Measurements from ENCODE around the gene ZNF821. TPM values are rescaled to one million over a fixed set of nuclear protein-coding genes. Genes with fewer than 3 reads are reported as not detected.
A peak's percentile ranks its signal among the peaks of the same experiment; 100 is the strongest.

Gene ZNF821
- polyA plus RNA-seq (2013, experiment 1 of 2), result 16.6 TPM
- 19.4 TPM for polyA plus RNA-seq (2013, experiment 2 of 2)

GRCh38 chr16:71883849-71884638 is at the start of gene ZNF821:
ZNF821 (minus strand) TSS chr16:71884182; CDS start chr16:71879946, 4,236 bp downstream.
- peaks cover 21% of the 10 kb centered on the region for H3K36me3 ChIP-seq (ENCODE audit: control insufficient read depth, insufficient read depth, low read length)
- H3K4me3 ChIP-seq (ENCODE audit: extremely low read depth, insufficient read depth, low read length, poor library complexity, severe bottlenecking), result peak within 1 kb of the TSS; percentile 89
- no peaks in the 10 kb centered on the region for H3K9me3 ChIP-seq (ENCODE audit: control insufficient read depth, low read length)
- H3K27ac ChIP-seq (ENCODE audit: low read depth, low read length, severe bottlenecking), result peak within 1 kb of the TSS; percentile 88
- 1% methylated on average over 45 to 57 of the region's 85 CpGs for WGBS, 2 experiments (ENCODE audit: insufficient coverage in 2 of 2)
- peaks cover 12% of the 10 kb centered on the region for H3K4me1 ChIP-seq (ENCODE audit: control insufficient read depth, insufficient read depth, low read length, poor library complexity, severe bottlenecking)

- Histone ChIP-seq H3K9me3 (ENCODE audit: control insufficient read depth, low read length) (no peaks in the 10 kb centered on the region), H3K27ac (ENCODE audit: low read depth, low read length, severe bottlenecking) (no peak overlapping the region), H3K4me1 (ENCODE audit: control insufficient read depth, insufficient read depth, low read length, poor library complexity, severe bottlenecking) (peaks cover 22% of the 10 kb centered on the region), H3K4me3 (ENCODE audit: extremely low read depth, insufficient read depth, low read length, poor library complexity, severe bottlenecking) (no peak overlapping the region), H3K36me3 (ENCODE audit: control insufficient read depth, insufficient read depth, low read length) (peaks cover 60% of the 10 kb centered on the region)
- 89 to 100% methylated on average over 1 of the region's 1 CpG for WGBS, 2 experiments (ENCODE audit: insufficient coverage in 2 of 2)
Measured at GRCh38 chr16:71933017-71933416, 49.0 kb upstream of the ZNF821 start.

- WGBS, 2 experiments (ENCODE audit: insufficient coverage in 2 of 2), result 100% methylated on average over 2 of the region's 6 CpGs
- H3K27ac ChIP-seq (ENCODE audit: low read depth, low read length, severe bottlenecking), result no peak overlapping the region
- peaks cover 69% of the 10 kb centered on the region for H3K36me3 ChIP-seq (ENCODE audit: control insufficient read depth, insufficient read depth, low read length)
Measured at GRCh38 chr16:71931599-71931998, 47.6 kb upstream of the ZNF821 start.

GRCh38 chr16:71931001-71931400 is 47.0 kb upstream of the ZNF821 start:
- no peaks in the 10 kb centered on the region for H3K9me3 ChIP-seq (ENCODE audit: control insufficient read depth, low read length)
- WGBS, 2 experiments (ENCODE audit: insufficient coverage in 2 of 2), result 100% methylated on average over 1 of the region's 2 CpGs
- no peak overlapping the region for H3K27ac ChIP-seq (ENCODE audit: low read depth, low read length, severe bottlenecking)
- peaks cover 75% of the 10 kb centered on the region for H3K36me3 ChIP-seq (ENCODE audit: control insufficient read depth, insufficient read depth, low read length)
- H3K4me3 ChIP-seq (ENCODE audit: extremely low read depth, insufficient read depth, low read length, poor library complexity, severe bottlenecking), result no peak overlapping the region
- peaks cover 36% of the 10 kb centered on the region for H3K4me1 ChIP-seq (ENCODE audit: control insufficient read depth, insufficient read depth, low read length, poor library complexity, severe bottlenecking)

More at GRCh38 chr16:71931599-71931998, 47.6 kb upstream of the ZNF821 start:
- H3K9me3 ChIP-seq (ENCODE audit: control insufficient read depth, low read length), result no peaks in the 10 kb centered on the region
- peaks cover 36% of the 10 kb centered on the region for H3K4me1 ChIP-seq (ENCODE audit: control insufficient read depth, insufficient read depth, low read length, poor library complexity, severe bottlenecking)
- no peak overlapping the region for H3K4me3 ChIP-seq (ENCODE audit: extremely low read depth, insufficient read depth, low read length, poor library complexity, severe bottlenecking)

GRCh38 chr16:71930013-71930563 is 46.1 kb upstream of the ZNF821 start:
- Histone ChIP-seq H3K4me1 (ENCODE audit: control insufficient read depth, insufficient read depth, low read length, poor library complexity, severe bottlenecking) (peaks cover 36% of the 10 kb centered on the region), H3K27ac (ENCODE audit: low read depth, low read length, severe bottlenecking) (no peak overlapping the region), H3K4me3 (ENCODE audit: extremely low read depth, insufficient read depth, low read length, poor library complexity, severe bottlenecking) (no peak overlapping the region), H3K36me3 (ENCODE audit: control insufficient read depth, insufficient read depth, low read length) (peaks cover 80% of the 10 kb centered on the region), H3K9me3 (ENCODE audit: control insufficient read depth, low read length) (no peaks in the 10 kb centered on the region)
- 71 to 88% methylated on average over 2 of the region's 5 CpGs for WGBS, 2 experiments (ENCODE audit: insufficient coverage in 2 of 2)

GRCh38 chr16:71929048-71929447 is 45.1 kb upstream of the ZNF821 start:
- Histone ChIP-seq H3K9me3 (ENCODE audit: control insufficient read depth, low read length) (no peaks in the 10 kb centered on the region), H3K4me3 (ENCODE audit: extremely low read depth, insufficient read depth, low read length, poor library complexity, severe bottlenecking) (no peak overlapping the region), H3K27ac (ENCODE audit: low read depth, low read length, severe bottlenecking) (peak overlapping the region; percentile 93), H3K4me1 (ENCODE audit: control insufficient read depth, insufficient read depth, low read length, poor library complexity, severe bottlenecking) (peaks cover 40% of the 10 kb centered on the region), H3K36me3 (ENCODE audit: control insufficient read depth, insufficient read depth, low read length) (peaks cover 80% of the 10 kb centered on the region)
- WGBS, 2 experiments (ENCODE audit: insufficient coverage in 2 of 2), result 67% methylated on average over 1 of the region's 3 CpGs; no CpG with 5 or more reads in 1 of the 2 experiments

- Histone ChIP-seq H3K36me3 (ENCODE audit: control insufficient read depth, insufficient read depth, low read length) (peaks cover 80% of the 10 kb centered on the region), H3K4me3 (ENCODE audit: extremely low read depth, insufficient read depth, low read length, poor library complexity, severe bottlenecking) (no peak overlapping the region), H3K9me3 (ENCODE audit: control insufficient read depth, low read length) (no peaks in the 10 kb centered on the region), H3K4me1 (ENCODE audit: control insufficient read depth, insufficient read depth, low read length, poor library complexity, severe bottlenecking) (peaks cover 43% of the 10 kb centered on the region), H3K27ac (ENCODE audit: low read depth, low read length, severe bottlenecking) (peak overlapping the region; percentile 93)
- 90 to 92% methylated on average over 3 to 4 of the region's 5 CpGs for WGBS, 2 experiments (ENCODE audit: insufficient coverage in 2 of 2)
Measured at GRCh38 chr16:71927787-71928186, 43.8 kb upstream of the ZNF821 start.

GRCh38 chr16:71927383-71927782 is 43.4 kb upstream of the ZNF821 start:
- Histone ChIP-seq H3K36me3 (ENCODE audit: control insufficient read depth, insufficient read depth, low read length) (peaks cover 82% of the 10 kb centered on the region), H3K9me3 (ENCODE audit: control insufficient read depth, low read length) (no peaks in the 10 kb centered on the region), H3K4me3 (ENCODE audit: extremely low read depth, insufficient read depth, low read length, poor library complexity, severe bottlenecking) (no peak overlapping the region), H3K4me1 (ENCODE audit: control insufficient read depth, insufficient read depth, low read length, poor library complexity, severe bottlenecking) (peaks cover 43% of the 10 kb centered on the region), H3K27ac (ENCODE audit: low read depth, low read length, severe bottlenecking) (peak overlapping the region; percentile 93)
- 67 to 69% methylated on average over 3 of the region's 3 CpGs for WGBS, 2 experiments (ENCODE audit: insufficient coverage in 2 of 2)

GRCh38 chr16:71924710-71925109 is 40.7 kb upstream of the ZNF821 start:
- Histone ChIP-seq H3K27ac (ENCODE audit: low read depth, low read length, severe bottlenecking) (no peak overlapping the region), H3K4me3 (ENCODE audit: extremely low read depth, insufficient read depth, low read length, poor library complexity, severe bottlenecking) (no peak overlapping the region), H3K9me3 (ENCODE audit: control insufficient read depth, low read length) (peaks cover under 1% of the 10 kb centered on the region), H3K36me3 (ENCODE audit: control insufficient read depth, insufficient read depth, low read length) (peaks cover 86% of the 10 kb centered on the region), H3K4me1 (ENCODE audit: control insufficient read depth, insufficient read depth, low read length, poor library complexity, severe bottlenecking) (peaks cover 32% of the 10 kb centered on the region)
- no CpG with 5 or more reads among the region's 2 CpGs for WGBS, 2 experiments (ENCODE audit: insufficient coverage in 2 of 2)

GRCh38 chr16:71923941-71924690 is 40.1 kb upstream of the ZNF821 start:
- Histone ChIP-seq H3K9me3 (ENCODE audit: control insufficient read depth, low read length) (peaks cover 7% of the 10 kb centered on the region), H3K4me3 (ENCODE audit: extremely low read depth, insufficient read depth, low read length, poor library complexity, severe bottlenecking) (no peak overlapping the region), H3K4me1 (ENCODE audit: control insufficient read depth, insufficient read depth, low read length, poor library complexity, severe bottlenecking) (peaks cover 31% of the 10 kb centered on the region), H3K27ac (ENCODE audit: low read depth, low read length, severe bottlenecking) (no peak overlapping the region), H3K36me3 (ENCODE audit: control insufficient read depth, insufficient read depth, low read length) (peaks cover 92% of the 10 kb centered on the region)
- WGBS, 2 experiments (ENCODE audit: insufficient coverage in 2 of 2), result 96 to 98% methylated on average over 7 to 8 of the region's 10 CpGs

Measured in mesodermal cell (in vitro differentiated cells).